ENCODE measurements around the gene ZC3H8.

DNA sequence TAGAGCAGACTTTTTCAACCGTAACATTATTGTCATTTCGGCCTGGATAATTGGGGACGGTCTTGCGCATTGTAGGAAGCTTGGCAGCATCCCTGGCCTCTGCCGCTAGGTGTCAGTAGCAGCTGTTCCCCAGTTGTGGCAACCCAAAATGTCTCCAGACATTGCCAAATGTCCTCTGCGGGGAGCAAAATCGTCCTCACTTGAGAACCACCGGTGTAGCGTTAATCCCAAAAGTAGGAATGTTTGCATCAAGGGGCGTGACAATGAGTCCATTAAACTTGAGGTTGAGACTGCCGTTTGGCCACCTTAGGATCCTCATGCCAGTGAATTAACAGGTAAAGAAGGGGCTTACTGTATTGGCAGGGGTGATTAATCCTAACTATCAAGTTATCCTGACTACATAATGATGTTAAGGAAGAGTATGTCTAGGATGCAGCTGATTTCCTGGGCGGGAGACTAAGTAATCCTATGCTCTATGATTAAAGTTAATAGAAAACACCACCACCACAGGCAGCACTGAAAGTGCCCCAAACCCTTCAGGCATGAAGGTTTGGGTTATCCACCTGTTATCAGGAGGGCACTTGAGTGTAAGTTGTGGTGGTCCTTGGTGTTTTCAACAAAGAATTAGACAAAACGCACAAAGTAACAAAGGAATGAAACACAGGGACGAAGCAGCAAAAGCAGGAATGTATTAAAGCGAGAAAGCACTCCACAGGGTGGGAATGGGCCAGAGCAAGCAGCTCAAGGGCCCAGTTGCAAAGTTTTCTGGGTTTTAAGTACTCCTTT lies 4.9 kb upstream of the ZC3H8 start:
- TF ChIP-seq, protein P1, sequence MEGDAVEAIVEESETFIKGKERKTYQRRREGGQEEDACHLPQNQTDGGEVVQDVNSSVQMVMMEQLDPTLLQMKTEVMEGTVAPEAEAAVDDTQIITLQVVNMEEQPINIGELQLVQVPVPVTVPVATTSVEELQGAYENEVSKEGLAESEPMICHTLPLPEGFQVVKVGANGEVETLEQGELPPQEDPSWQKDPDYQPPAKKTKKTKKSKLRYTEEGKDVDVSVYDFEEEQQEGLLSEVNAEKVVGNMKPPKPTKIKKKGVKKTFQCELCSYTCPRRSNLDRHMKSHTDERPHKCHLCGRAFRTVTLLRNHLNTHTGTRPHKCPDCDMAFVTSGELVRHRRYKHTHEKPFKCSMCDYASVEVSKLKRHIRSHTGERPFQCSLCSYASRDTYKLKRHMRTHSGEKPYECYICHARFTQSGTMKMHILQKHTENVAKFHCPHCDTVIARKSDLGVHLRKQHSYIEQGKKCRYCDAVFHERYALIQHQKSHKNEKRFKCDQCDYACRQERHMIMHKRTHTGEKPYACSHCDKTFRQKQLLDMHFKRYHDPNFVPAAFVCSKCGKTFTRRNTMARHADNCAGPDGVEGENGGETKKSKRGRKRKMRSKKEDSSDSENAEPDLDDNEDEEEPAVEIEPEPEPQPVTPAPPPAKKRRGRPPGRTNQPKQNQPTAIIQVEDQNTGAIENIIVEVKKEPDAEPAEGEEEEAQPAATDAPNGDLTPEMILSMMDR (IDR thresholded peaks at IDR 0.05; ENCODE audit: low read depth, low read length): peak; percentile 95
- TF ChIP-seq EZH2phosphoT487 (IDR thresholded peaks at IDR 0.05; ENCODE audit: low read depth): no peak

All from OCI-LY3 (cell line).